C4-2B (cell line): ENCODE measurements around the gene DLG2.

ENCODE experiments used
- H3K27ac ChIP-seq: fragments of 450-650 bp; 2 replicates; pipeline ENCODE4 v1.5.1; 2017
- ZFX ChIP-seq: fragments of 450-650 bp; IDR thresholded peaks from 2 replicates; pipeline ENCODE4 v1.6.1; 2017
- TF ChIP-seq, protein P1 (sequence below): fragments of 450-650 bp; conservative IDR thresholded peaks from 2 replicates; pipeline ENCODE4 v1.5.1; 2017; ENCODE audit warnings: mild to moderate bottlenecking

The DLG2 gene

GRCh38 chr11:84724256-84724655 lies 902.9 kb downstream of the DLG2 start:
- TF ChIP-seq, protein P1, sequence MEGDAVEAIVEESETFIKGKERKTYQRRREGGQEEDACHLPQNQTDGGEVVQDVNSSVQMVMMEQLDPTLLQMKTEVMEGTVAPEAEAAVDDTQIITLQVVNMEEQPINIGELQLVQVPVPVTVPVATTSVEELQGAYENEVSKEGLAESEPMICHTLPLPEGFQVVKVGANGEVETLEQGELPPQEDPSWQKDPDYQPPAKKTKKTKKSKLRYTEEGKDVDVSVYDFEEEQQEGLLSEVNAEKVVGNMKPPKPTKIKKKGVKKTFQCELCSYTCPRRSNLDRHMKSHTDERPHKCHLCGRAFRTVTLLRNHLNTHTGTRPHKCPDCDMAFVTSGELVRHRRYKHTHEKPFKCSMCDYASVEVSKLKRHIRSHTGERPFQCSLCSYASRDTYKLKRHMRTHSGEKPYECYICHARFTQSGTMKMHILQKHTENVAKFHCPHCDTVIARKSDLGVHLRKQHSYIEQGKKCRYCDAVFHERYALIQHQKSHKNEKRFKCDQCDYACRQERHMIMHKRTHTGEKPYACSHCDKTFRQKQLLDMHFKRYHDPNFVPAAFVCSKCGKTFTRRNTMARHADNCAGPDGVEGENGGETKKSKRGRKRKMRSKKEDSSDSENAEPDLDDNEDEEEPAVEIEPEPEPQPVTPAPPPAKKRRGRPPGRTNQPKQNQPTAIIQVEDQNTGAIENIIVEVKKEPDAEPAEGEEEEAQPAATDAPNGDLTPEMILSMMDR: no peak
- TF ChIP-seq ZFX: no peak
- H3K27ac ChIP-seq: no peak overlapping the region

- H3K27ac ChIP-seq: no peak overlapping the region
- TF ChIP-seq, protein P1: peak; percentile 33
- no peak for TF ChIP-seq ZFX
Observed at GRCh38 chr11:84722583-84723108, 904.5 kb downstream of the DLG2 start.

- H3K27ac ChIP-seq: no peak overlapping the region
- TF ChIP-seq ZFX: no peak
- TF ChIP-seq, protein P1: no peak
Observed at GRCh38 chr11:84721561-84721961, 905.6 kb downstream of the DLG2 start.

DNA sequence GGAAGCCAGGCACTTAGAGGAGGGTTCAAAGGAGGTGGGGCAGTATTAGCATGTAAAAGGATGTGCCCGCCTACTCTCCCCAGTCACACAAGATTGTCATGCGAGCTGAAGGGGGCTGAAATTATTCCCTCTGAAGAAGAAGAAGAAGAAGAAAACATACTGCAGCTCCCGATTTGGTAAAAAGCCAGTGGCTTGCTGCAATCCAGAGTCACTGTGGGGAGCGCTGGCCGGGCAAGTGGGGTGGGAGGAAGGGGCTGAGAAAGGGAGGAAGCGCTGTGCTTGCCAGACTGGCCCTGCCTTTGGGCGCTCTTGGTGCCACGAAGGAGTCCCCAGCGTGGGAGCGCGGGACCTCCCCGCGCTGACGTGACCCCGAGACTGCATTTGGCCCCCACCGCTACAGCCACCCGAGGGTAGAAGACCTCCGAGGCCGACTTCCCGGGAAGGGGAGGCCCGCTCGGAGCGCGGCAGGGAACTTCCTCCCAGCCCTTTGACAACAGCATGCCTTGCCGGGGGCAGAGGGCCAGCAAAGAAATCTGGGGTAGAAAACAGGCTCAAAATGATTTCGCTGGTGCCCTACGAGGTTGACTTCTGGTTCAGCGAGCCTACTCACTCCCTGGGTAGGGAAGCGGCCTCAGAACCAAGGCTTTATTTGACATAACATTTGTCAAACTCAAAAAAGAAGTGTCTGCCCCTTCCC lies 906.3 kb downstream of the DLG2 start:
- no peak for TF ChIP-seq ZFX
- TF ChIP-seq, protein P1: no peak
- H3K27ac ChIP-seq: no peak overlapping the region

DNA sequence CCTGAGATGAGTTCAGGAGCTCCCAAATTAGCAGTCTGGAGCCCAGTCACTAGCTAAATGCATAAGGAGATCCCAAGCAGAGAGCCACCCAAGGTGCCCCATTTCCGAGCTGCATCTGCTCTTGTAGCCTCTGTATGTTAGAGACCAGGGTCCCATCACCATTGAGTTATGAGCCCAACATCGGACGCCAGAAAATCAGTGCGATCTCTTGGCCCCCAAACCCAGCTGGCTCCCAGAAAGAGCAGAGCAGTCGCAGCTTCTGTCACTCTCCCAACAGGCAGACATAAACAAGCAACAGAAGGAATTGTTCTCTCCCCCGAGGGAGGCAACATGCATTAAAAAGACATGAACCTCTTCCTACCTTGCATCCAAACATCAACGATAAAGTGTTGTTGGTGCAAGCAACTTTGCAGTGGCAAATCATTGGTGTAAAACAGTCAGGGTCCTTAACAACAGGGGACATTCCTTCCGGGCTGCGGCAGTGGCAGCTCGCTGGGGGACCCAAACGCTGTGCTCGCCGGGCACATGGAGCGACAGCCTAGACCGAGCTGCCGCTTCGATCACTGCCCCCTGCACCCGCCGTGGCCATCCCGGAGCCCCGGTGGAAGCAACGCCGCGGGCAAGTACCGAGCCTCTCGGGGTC lies 907.1 kb downstream of the DLG2 start:
- TF ChIP-seq, protein P1: no peak
- TF ChIP-seq ZFX: no peak
- H3K27ac ChIP-seq: no peak overlapping the region

- no peak overlapping the region for H3K27ac ChIP-seq
- TF ChIP-seq, protein P1: peak; percentile 88
- TF ChIP-seq ZFX: no peak
Observed at GRCh38 chr11:84714316-84714780, 912.8 kb downstream of the DLG2 start.

DNA sequence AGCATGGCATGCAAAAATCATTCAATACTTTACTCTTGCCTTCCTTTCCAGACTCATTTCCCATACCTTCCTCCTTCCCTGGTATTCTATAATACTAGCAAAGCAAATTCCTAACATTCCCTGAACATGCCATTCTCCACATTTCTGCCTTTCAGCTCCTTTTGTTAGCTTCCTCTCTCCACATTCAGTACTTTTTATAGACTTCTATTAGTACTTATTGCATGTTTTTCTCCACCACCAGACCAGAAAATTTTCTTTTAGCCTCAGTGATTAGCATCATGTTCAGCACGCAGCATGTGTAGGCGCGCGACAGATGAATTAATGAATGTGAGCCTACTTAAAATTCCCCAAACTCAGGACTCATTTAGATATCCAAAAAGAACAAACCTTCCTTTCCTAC lies 935.3 kb downstream of the DLG2 start:
- no peak overlapping the region for H3K27ac ChIP-seq
- TF ChIP-seq, protein P1: no peak
- no peak for TF ChIP-seq ZFX
